PC-3 (cell line): ENCODE results near the gene WNT5A. TPM values are rescaled to one million over a fixed set of nuclear protein-coding genes. Genes with fewer than 3 reads are reported as not detected.

Experiments used
- ATAC-seq: fragments of 200-7000 bp; cut with Tn5 transposase; 2 replicates; pipeline ENCODE4 v1.9.1; 2020; ENCODE audit warnings: mild to moderate bottlenecking, moderate library complexity
- BruUV-seq: library from RNA; stranded (reverse); fragments of 400-500 nt; replicated peaks from 2 replicates; lab custom pipeline; 2021; lab: Mats Ljungman, UMichigan
- CTCF ChIA-PET: fragments of 300-600 bp; sonication (Branson Sonifier 250); formaldehyde crosslinking; loops from one replicate; lab custom pipeline; 2022; ENCODE audit warnings: antibody characterized with exemption; lab: Charles Lee
- POLR2A ChIA-PET: fragments of 300-600 bp; sonication (Branson Sonifier 250); formaldehyde crosslinking; loops from one replicate; lab custom pipeline; 2022; ENCODE audit warnings: antibody characterized with exemption; ENCODE audit not compliant: unreplicated experiment; lab: Charles Lee
- DNase-seq: peaks from one replicate; pipeline ENCODE4 v3.0.0-alpha.2; 2015
- H2AFZ ChIP-seq: fragments of 300-600 bp; sonication (generic); 2 replicates; pipeline ENCODE4 v1.6.0; 2016; ENCODE audit warnings: antibody characterized with exemption, low read length
- H3F3A ChIP-seq: fragments of 300-600 bp; sonication (generic); one replicate; pipeline ENCODE4 v1.6.0; 2017; ENCODE audit warnings: antibody characterized with exemption, low read length, control low read depth, mild to moderate bottlenecking; ENCODE audit not compliant: unreplicated experiment
- H3K27ac ChIP-seq: fragments of 300-600 bp; sonication (generic); 2 replicates; pipeline ENCODE4 v1.5.1; 2016; ENCODE audit warnings: mild to moderate bottlenecking, low read length
- H3K27me3 ChIP-seq: fragments of 300-600 bp; sonication (generic); 2 replicates; pipeline ENCODE4 v1.6.1; 2016; ENCODE audit warnings: low read length, mixed read lengths
- H3K36me3 ChIP-seq: fragments of 300-600 bp; sonication (generic); 2 replicates; pipeline ENCODE4 v1.6.1; 2016; ENCODE audit warnings: low read depth, mixed run types, low read length, mixed read lengths
- H3K4me1 ChIP-seq: fragments of 300-600 bp; sonication (generic); 2 replicates; pipeline ENCODE4 v1.5.1; 2016; ENCODE audit warnings: low read length; ENCODE audit not compliant: insufficient read depth
- H3K4me2 ChIP-seq: fragments of 300-600 bp; sonication (generic); 2 replicates; pipeline ENCODE4 v1.6.0; 2016; ENCODE audit warnings: low read length
- H3K4me3 ChIP-seq: fragments of 300-600 bp; sonication (generic); 2 replicates; pipeline ENCODE4 v1.5.1; 2016; ENCODE audit warnings: mild to moderate bottlenecking, low read length, mixed read lengths
- H3K79me2 ChIP-seq: fragments of 300-600 bp; sonication (generic); 2 replicates; pipeline ENCODE4 v1.6.1; 2017; ENCODE audit warnings: low read length, mixed read lengths
- H3K9ac ChIP-seq: fragments of 300-600 bp; sonication (generic); 2 replicates; pipeline ENCODE4 v1.6.0; 2016; ENCODE audit warnings: mild to moderate bottlenecking, low read length
- H3K9me2 ChIP-seq: fragments of 300-600 bp; sonication (generic); replicated peaks from 2 replicates; pipeline ENCODE4 v1.6.1; 2016; ENCODE audit warnings: mixed run types, low read length, mixed read lengths
- H3K9me3 ChIP-seq: fragments of 300-600 bp; sonication (generic); 2 replicates; pipeline ENCODE4 v1.6.1; 2016; ENCODE audit warnings: low read length, mixed read lengths
- H4K20me1 ChIP-seq: fragments of 300-600 bp; sonication (generic); 2 replicates; pipeline ENCODE4 v1.6.1; 2016; ENCODE audit warnings: low read length, mixed read lengths
- CTCF ChIP-seq: fragments of 300-600 bp; sonication (generic); conservative IDR thresholded peaks from 2 replicates; pipeline ENCODE4 v1.5.1; 2017; ENCODE audit warnings: antibody characterized with exemption, low read depth, mild to moderate bottlenecking, low read length
- EZH2 ChIP-seq: fragments of 300-600 bp; sonication (generic); IDR thresholded peaks from one replicate; pipeline ENCODE4 v1.6.1; 2017; ENCODE audit warnings: antibody characterized with exemption, mild to moderate bottlenecking, low read length; ENCODE audit not compliant: unreplicated experiment
- EZH2phosphoT487 ChIP-seq: fragments of 300-600 bp; sonication (generic); IDR thresholded peaks from 2 replicates; pipeline ENCODE4 v1.6.1; 2018; ENCODE audit warnings: mild to moderate bottlenecking, antibody characterized with exemption, low read length, borderline replicate concordance
- intact Hi-C: fragments of 100-400 bp; cut with micrococcal nuclease; formaldehyde crosslinking; loops from 2 replicates; pipeline ENCODE4 v1.9.0; 2023
- total RNA-seq: library from RNA; depleted of rRNA; stranded (reverse); fragments of >200 nt; gene quantifications from 2 replicates; pipeline ENCODE4 v1.2.3, GENCODE V29; 2014

The WNT5A gene
- total RNA-seq, 1 experiment from 2014 or later = 21.8 TPM

- peak; percentile 25 for ATAC-seq
- peaks cover 4% of the 10 kb centered on the region for H3F3A ChIP-seq
- no peaks in the 10 kb centered on the region for H3K9me2 ChIP-seq
- H3K9ac ChIP-seq = 0 out of 2 replicates have a peak overlapping the region, but pooled peaks have one; percentile 1
- no TSS peak for BruUV-seq
- H3K36me3 ChIP-seq = no peaks in the 10 kb centered on the region
- ChIA-PET CTCF (no interaction called here), POLR2A (no interaction called here)
- H3K4me2 ChIP-seq = peak overlapping the region; percentile 93
- peaks cover 12% of the 10 kb centered on the region for H3K79me2 ChIP-seq
- intact Hi-C loops = loop anchor here (1.0 to 2.0 kb wide), 5 partner anchors 21 to 601 kb away; no protein-coding TSS in a partner anchor
- peak; percentile 99 for DNase-seq
- no peaks in the 10 kb centered on the region for H4K20me1 ChIP-seq
- no peak overlapping the region; the same call in 1 of the 2 replicates for H3K4me3 ChIP-seq
- no peak overlapping the region for H2AFZ ChIP-seq
- TF ChIP-seq CTCF (no peak), EZH2 (no peak), EZH2phosphoT487 (no peak)
- H3K9me3 ChIP-seq = no peaks in the 10 kb centered on the region
- H3K27me3 ChIP-seq = no peaks in the 10 kb centered on the region
- peaks cover 47% of the 10 kb centered on the region for H3K4me1 ChIP-seq
- peak overlapping the region; percentile 65 for H3K27ac ChIP-seq
These were observed 4.2 kb upstream of the WNT5A start for GRCh38 chr3:55491296-55491816.

- Histone ChIP-seq H4K20me1 (no peaks in the 10 kb centered on the region), H3K79me2 (peaks cover 18% of the 10 kb centered on the region), H3K36me3 (no peaks in the 10 kb centered on the region), H3K9ac (peak overlapping the region; percentile 1; the same call in 1 of the 2 replicates), H3K9me3 (no peaks in the 10 kb centered on the region), H3K27ac (peak overlapping the region; percentile 65), H3F3A (peaks cover 4% of the 10 kb centered on the region), H3K4me1 (peaks cover 45% of the 10 kb centered on the region), H3K27me3 (no peaks in the 10 kb centered on the region), H3K4me2 (peak overlapping the region; percentile 93), H3K9me2 (no peaks in the 10 kb centered on the region), H2AFZ (peak overlapping the region; percentile 69; the same call in 1 of the 2 replicates), H3K4me3 (peak overlapping the region; percentile 90; the same call in 1 of the 2 replicates)
- ChIA-PET POLR2A (no interaction called here), CTCF (interaction anchor here (0.6 kb wide), 2 partner anchors 59 kb away, joined by 3 to 4 read pairs; no protein-coding TSS in a partner anchor)
- TF ChIP-seq EZH2 (no peak), CTCF (no peak), EZH2phosphoT487 (no peak)
- DNase-seq = peak; percentile 53
- BruUV-seq = no TSS peak
- intact Hi-C loops = loop anchor here (2.0 kb wide), 3 partner anchors 58 to 600 kb away; no protein-coding TSS in a partner anchor
- ATAC-seq = peak; percentile 3
These were observed 3.3 kb upstream of the WNT5A start for GRCh38 chr3:55490276-55490913.

- POLR2A ChIA-PET = no interaction called here
- H3K27me3 ChIP-seq = no peaks in the 10 kb centered on the region
- peaks cover 21% of the 10 kb centered on the region for H3K79me2 ChIP-seq
- no peaks in the 10 kb centered on the region for H3K9me3 ChIP-seq
- BruUV-seq = no TSS peak
- peak overlapping the region; percentile 9; the same call in 1 of the 2 replicates for H3K9ac ChIP-seq
- no peaks in the 10 kb centered on the region for H3K9me2 ChIP-seq
- no peaks in the 10 kb centered on the region for H4K20me1 ChIP-seq
- ATAC-seq = peak; percentile 18
- H3K4me1 ChIP-seq = peaks cover 41% of the 10 kb centered on the region
- CTCF ChIA-PET = interaction anchor here (0.6 kb wide), 1 partner anchor 59 kb away, joined by 4 read pairs; no protein-coding TSS in a partner anchor
- peak overlapping the region; percentile 90 for H3K4me3 ChIP-seq
- peak overlapping the region; percentile 69 for H2AFZ ChIP-seq
- intact Hi-C loops = loop anchor here (2.0 to 5.0 kb wide), 4 partner anchors 59 to 599 kb away; no protein-coding TSS in a partner anchor
- H3K36me3 ChIP-seq = no peaks in the 10 kb centered on the region
- DNase-seq = peak; percentile 72
- peak overlapping the region; percentile 93 for H3K4me2 ChIP-seq
- peak overlapping the region; percentile 65 for H3K27ac ChIP-seq
- H3F3A ChIP-seq = peaks cover 4% of the 10 kb centered on the region
- no peak for TF ChIP-seq EZH2
- TF ChIP-seq CTCF = no peak
- TF ChIP-seq EZH2phosphoT487 = no peak
These were observed 2.7 kb upstream of the WNT5A start for GRCh38 chr3:55489798-55490132.
